GM19438 (cell line): Measurements from ENCODE around the gene ODF2.
"Not testable (repeated sequence)": the region's sequence is repeated elsewhere in the genome, so short reads cannot be mapped to it uniquely, and the experiment has no call there.

ENCODE experiments used
- ATAC-seq: cut with Tn5 transposase; IDR thresholded peaks from one replicate; pipeline ENCODE4 v1.9.1; 2021; ENCODE audit warnings: low read depth; ENCODE audit not compliant: unreplicated experiment

Gene ODF2

DNA sequence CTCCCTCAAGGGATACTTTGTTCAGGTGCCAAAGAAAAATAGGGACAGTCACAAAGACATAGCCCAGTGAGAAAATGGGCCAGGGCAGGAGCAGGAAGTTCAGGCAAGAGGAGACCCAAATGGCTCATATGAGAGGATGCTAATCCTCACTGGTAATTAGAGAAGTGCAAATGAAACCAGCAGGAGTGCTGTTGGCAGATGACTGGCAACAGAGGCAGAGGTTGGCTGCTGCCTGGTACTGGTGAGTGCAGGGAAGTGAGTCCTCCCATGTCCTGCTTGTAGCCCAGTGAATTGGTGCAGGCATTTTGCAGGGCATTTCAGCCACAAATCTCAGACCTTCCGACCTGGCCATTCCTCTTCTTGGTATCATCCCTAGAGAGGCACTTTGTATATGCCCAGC lies 23.5 kb downstream of the ODF2 start:
- no peak for ATAC-seq

DNA sequence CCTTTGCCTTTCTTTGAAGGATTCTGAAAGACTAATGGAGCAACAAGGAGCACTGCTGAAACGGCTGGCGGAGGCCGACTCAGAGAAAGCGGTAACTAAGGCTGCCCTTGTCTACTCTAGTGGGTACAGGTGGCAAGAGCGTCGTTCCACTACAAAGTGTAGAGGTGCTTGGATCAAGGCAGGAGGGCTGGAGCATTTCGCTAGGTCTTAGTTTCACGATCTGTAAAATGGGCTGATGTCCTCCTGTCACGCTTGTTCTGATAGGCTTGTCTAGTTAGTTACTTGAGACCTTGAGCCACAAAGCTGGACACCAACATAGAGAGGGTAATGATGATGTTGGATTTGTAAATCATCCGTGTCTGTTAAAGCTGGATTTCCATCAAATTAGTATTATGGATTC lies 25.8 kb downstream of the ODF2 start:
- no peak for ATAC-seq

DNA sequence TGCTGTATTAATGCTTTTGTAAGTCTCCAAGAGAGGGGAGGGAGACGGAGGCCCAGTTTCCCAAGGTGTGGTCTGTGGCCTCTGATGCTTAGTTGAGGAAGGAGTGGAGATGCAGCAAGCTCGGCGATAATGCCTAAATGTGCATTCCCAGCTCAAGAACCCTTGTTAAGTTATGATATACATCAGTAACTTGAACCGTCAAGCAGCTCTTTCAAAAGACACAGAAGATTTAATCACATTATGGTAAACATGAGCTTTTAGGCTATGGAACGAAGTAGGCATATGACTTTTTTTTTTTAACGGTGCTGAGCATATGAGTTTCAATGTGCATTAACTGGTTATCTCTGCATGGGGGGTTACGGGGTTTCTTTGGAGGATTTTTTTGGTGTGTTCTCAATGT lies 26.4 kb downstream of the ODF2 start:
- ATAC-seq = no peak

DNA sequence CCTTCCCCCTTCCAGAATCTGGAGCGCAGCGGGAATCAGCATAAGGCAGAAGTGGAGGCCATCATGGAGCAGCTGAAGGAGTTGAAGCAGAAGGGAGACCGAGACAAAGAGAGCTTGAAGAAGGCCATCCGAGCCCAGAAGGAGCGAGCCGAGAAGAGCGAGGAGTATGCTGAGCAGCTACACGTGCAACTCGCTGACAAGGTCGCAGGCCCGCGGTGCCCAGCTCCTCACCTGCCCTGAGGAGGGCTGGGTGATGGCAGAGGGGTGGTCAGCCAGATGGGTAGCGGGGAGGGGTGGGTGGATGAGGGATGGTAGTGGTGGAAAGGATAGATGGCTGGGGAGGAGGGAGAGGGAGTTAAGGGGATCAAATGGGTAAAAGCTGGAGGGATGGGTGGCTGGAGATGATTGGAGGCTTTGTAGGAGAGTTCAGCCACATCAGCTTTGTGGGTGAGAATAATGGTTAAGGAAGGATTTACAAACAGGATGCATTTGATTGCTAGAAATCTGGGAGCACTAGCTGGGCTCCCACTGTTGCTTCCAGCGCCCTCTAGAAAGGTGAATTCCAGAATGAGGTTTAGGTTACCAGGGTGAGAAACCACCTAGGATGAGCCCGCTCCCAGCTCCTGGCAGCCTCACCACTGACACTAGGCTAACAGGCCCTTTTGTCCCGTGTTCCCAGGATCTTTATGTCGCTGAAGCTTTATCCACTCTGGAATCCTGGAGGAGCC lies 29.0 kb downstream of the ODF2 start:
- ATAC-seq = no peak

DNA sequence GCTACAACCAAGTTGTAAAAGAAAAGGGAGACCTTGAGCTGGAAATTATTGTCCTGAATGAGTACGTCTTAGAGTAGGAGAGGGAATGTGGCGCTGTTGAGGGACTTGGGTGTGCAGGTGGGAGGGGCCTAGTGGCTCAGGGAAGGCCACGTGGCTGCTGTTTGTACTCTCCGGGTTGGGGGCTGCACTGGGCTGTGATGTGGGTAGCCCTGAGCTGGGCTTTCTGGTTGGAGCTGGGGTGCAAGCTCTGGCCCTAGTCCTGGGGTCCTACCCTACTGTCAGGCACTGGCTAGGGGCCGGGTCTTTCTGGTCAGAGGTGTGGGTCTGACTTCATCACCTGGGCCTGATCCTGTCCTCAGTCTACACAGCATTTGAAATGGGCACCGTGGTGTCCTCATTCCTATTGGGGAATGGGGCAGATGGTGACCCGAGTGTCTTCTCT lies 29.6 kb downstream of the ODF2 start:
- no peak for ATAC-seq

DNA sequence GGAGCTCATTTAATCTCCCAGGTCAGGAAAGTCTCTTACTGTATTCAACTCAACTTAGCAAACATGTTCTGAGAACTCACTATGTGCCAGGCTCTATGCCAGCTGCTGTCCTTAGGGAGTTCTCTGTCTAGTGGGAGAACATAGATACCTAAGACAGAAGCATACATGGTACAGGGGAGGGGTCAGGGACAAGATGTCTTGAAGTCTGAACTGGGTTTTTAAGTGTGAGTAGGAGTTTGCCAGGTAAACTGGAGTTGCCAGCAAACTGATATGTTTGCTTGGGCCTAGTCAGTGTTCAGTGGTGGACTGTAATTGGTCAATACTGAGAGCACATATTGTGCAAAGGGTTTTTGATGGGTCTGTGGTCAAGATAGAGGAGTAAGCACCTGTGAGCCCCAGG lies 30.4 kb downstream of the ODF2 start:
- ATAC-seq = no peak

DNA sequence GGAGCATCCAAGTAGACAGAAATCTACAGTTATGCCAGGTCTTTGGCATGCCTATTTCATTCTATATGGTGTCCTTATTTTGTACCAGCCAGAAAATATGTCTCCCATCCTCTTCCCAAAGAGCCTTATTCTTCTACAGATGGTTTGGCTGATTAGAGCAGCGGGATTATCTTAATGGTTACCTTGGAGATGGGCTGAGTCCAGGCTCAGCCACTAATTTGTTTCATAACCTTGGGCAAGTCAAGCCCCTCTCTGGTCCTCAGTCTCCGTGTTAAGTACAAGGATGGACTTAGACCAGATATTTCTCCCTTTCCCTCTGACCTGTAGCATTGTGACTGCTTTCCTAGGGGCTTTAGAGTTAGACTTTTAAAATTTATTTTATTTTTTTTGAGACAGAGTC lies 37.6 kb downstream of the ODF2 start:
- no peak for ATAC-seq

DNA sequence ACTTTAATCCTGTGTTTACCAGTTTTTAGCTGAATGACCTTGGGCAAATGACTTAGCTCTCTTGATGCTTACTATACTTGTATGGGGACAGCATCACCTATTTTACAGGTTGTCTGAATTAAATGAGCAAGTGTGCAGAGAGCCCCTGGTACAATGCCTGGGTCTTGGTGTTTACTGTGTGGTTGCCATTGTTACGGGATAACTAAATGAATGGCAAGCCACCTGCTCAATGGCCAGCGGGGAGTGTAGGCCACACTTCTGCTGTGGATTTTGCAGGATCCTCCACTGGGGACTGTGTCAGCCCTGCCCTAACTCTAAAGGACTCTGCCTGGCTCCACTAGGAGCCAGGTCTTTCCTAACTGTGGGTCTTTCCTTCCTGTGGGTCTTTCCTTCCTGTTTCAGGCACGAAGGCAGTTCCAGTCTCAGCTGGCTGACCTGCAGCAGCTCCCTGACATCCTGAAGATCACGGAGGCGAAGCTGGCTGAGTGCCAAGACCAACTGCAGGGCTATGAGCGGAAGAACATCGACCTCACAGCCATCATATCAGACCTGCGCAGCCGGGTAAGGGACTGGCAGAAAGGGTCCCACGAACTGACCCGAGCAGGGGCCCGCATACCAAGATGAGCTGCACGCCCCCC lies 38.4 kb downstream of the ODF2 start:
- no peak for ATAC-seq

DNA sequence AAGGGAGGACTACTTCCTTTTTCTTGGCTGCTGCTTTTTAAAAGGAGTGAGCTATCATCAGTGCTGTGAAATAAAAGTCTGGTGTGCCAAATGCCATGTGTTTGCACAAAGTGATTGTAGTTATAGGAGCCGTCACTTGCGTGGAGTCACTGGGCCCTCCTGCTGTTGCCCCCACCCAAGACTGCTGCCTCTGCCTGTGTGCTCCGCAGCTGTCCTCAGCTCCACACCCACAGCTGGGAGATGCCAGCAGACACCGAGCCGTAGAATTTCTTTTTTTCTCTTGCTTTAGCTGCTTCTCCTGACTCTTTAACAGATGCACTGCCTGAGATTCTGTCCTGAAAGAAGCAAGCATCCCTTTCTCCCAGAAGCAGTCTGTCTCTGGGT lies 38.9 kb downstream of the ODF2 start:
- no peak for ATAC-seq

DNA sequence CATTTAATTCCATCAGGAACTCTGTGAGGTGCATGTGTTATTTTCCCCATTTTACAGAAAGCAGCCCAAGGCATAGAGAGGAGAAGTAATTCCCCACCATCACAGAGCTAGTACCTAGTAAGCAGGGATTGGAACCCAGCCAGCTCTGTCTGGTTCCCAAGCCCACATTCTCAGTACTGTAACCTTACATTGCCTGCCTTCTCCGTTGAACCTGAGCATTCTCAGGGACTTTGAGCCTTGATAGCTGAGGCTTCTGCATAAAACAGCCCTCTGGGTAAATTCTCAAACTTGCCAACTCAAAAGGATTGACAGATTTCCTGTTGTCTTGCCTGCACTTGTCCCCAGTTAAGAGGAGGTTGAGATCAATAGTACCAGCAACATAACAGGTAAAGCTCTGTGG lies 39.5 kb downstream of the ODF2 start:
- no peak for ATAC-seq

DNA sequence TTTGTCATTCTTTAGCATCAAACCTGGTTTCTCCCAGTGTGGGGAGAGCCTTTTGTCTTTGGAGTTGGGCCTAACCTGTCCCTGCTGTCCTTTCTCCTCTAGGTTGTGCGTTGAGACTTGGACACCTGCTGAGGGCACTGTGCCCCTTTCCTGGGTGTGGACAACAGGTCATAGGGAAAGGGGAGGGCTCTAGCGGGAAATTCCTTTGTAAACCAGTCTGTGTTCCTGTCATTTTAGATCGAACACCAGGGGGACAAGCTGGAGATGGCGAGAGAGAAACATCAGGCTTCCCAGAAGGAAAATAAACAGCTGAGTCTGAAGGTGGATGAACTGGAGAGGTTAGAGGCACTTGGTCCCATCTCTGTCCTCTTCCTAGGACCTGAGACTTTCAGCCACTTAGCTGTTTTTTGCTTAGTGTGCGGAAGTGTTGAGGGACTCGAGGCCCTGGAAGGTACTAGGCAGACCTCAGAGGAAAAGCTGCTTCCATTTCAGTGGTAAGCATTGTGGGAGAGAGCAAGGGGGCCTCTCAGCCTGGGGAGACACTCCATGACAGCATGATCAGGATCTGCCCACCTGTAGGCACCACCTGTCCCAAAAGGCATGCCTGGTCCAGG lies 40.1 kb downstream of the ODF2 start:
- ATAC-seq = no peak

DNA sequence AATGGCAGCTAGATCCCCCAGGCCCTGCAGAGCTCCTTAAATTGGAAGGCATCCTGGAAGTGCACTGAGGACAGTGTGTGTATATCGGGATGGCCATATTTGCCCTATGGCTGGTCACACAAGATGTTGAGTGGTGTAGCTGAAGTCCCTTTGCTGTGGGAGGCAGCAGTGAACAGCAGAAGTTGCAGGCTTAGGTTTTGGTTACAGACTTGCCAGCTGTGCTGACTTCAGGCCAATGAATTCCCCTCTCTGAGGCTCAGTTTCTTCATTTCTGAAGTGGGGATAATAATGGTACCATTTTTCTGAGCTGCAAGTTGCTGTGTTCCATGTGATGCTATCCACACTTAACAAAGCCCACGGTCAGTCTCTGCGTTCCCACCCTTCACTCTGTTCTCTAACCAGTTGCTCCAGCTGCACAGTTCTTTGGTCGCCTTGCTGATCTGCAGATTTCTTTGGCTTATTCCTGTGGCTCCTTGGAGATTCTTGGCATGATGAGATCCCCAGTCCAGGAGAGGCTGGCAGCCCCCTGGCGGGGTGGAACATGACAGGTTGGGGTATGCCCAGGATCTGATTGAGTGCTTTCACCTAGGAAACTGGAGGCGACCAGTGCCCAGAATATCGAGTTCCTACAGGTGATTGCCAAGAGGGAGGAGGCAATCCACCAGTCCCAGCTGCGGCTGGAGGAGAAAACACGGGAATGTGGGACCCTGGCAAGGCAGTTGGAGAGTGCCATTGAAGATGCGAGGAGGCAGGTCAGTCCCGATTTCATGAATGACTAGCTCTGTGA lies 42.2 kb downstream of the ODF2 start:
- no peak for ATAC-seq

DNA sequence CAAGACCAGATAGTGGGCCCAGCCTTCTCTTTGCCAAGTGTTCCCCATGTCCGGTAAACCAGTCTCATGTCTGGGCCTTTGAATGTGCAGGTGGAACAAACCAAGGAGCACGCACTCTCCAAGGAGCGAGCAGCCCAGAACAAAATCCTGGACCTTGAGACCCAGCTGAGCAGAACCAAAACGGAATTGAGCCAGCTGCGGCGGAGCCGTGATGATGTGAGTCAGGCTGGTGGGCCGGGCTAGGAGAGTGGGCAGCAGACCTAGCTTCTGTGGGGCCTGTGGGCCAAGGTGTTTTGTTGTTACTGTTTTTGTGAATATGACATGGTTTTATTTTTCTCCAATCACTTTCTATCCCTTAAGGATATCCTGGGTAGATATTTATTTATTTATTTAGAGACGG lies 43.1 kb downstream of the ODF2 start:
- no peak for ATAC-seq

DNA sequence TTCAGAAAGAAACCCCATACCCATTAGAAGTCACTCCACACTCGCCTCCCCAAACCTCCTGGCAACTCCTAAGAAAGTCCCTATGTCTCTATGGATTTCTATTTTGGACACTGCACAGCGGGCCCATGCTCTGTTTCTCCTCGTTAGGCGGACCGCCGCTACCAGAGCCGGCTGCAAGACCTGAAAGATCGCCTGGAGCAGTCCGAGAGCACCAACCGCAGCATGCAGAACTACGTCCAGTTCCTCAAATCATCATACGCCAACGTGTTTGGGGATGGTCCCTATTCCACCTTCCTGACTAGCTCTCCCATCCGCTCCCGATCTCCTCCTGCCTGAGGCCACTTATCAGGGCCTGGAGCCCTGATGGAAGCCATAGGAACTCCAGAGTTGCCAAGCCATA lies 44.1 kb downstream of the ODF2 start:
- ATAC-seq = no peak

DNA sequence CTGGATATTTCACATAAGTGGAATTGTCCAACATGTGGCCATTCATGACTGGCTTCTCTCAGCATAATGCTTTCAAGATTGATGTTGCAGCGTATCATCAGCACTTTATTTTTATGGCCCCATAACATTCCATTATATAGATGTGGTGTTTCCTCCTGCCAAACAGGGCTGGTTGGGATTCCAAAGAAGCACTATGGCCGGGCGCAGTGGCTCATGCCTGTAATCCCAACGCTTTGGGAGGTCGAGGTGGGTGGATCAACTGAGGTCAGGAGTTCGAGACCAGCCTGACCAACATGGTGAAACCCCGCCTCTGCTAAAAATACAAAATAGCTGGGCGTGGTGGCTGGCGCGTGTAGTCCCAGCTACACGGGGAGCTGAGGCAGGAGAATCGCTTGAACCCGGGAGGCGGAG lies 47.6 kb downstream of the ODF2 start:
- ATAC-seq = not testable (repeated sequence)

DNA sequence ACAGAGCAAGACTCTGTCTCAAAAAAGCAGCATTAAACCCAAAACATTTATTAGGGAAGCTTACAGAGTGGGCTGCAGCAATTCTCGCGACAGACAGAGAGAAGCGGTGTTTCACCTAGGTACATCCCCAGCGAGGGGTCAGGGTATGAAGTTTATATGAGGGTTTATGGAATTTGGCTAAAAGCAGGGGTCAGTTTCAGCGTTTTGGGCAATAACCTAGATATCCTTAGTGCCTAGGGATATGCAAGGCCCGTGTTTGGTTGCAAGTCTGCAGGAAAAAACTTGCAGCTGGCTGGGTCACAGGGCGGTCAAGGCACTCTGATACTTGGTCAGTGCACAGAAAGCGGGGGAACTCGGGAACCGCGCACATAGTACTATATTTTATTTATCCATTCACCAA lies 48.1 kb downstream of the ODF2 start:
- no peak for ATAC-seq

DNA sequence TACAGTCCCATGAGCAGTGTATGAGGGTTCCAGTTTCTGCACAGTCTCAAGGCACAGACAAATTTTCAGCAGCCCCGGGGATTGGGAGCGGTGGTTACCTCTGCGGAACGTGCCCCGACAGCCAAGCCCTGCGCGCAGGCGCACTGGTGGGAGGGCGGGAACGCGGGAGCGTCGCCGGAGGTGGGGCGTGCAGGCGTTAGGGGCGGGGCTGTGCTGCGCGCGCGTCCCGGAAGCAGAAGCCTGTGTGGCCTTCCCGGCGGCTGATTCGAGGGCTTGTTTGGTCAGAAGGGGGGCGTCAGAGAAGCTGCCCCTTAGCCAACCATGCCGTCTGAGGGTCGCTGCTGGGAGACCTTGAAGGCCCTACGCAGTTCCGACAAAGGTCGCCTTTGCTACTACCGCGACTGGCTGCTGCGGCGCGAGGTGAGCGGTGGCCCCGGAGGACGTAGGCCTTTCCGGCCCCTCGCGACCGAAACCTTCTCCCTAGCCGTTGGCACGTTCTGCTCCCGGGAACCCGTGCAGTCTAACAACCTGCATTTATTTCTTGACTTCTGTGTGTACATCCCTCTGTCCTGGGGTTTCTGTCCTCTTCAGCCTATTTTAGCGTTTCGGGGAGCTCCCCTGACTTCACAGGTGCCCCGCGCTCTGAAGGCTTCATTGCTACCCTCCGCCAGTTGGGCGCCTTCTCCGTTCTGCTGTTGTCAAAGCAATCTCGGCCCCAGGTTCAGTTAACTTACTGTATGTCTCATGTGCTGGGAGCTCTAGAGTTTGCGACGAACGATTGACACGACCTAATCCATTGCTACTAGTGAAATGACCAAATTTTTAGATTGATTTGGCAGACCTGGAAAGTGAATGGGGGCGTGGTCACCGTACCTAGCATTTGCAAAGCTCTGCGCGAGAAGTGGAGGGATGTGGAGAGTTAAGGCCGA lies 48.9 kb downstream of the ODF2 start, which contains the start of gene GLE1:
GLE1 (plus strand) TSS at position 235 of the 929 bp plus-strand sequence; CDS start at position 322, 87 bp downstream.
- peak; percentile 90 for ATAC-seq

DNA sequence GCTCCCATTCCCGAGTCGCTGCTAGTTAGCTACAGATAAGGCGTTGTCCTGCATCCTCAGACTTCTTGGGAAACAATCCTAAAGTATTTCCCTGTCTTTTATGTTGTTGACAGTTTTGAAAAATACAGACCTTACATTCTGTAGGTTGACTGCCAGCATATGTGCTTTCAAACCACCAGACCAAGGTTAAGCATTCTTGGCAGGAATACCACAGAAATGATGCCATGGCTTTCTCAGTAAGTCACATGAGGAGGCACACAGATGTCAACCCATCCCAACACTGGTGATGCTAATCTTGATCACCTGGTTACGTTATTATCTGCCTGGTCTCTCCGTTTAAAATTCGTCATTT lies 49.6 kb downstream of the ODF2 start:
- ATAC-seq = no peak

DNA sequence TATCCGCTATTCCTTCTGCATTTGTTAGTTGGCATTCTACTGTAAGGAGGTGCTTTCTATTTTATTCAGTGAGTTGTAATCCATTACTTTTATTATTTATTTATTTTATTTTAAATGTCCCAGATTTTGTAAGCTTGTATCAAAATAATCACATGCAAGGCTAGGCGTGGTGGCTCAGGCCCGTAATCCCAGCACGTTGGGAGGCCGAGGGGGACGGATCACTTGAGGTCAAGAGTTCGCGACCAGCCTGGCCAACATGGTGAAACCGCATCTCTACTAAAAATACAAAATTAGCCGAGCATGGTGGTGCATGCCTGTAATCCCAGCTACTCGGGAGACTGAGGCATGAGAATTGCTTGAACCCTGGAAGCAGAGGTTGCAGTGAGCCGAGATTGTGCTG lies 50.1 kb downstream of the ODF2 start:
- ATAC-seq = not testable (repeated sequence)

DNA sequence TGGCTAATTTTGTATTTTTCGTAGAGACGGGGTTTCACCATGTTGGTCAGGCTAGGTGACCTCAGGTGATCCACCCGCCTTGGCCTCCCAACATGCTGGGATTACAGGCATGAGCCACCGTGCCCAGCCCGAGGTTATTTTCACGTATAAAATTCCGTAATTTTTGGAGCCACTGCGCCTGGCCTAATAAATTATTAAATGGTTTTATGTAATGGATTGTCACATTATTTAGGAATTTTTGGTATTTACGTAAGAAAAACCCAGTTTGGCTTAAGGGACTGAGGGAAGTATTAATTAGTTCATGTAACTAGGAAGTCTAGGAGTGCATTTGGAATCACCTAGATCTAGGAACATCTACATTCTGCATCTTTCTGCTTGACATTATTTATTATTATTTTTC lies 57.0 kb downstream of the ODF2 start:
- ATAC-seq = no peak
